ENCODE measurements around the gene OPTN.

- no peak for TF ChIP-seq EZH2 (IDR thresholded peaks at IDR 0.05; ENCODE audit: low read depth, low read length, severe bottlenecking)
- no peak for TF ChIP-seq CTCF (IDR thresholded peaks at IDR 0.05; ENCODE audit: control extremely low read depth in 1 of 3, insufficient read depth in 1 of 3, low read depth in 1 of 3, low read length in 3 of 3)
- no peak for TF ChIP-seq RAD21 (IDR thresholded peaks at IDR 0.05 in 1 of 2, conservative IDR thresholded peaks at IDR 0.05 in 1 of 2; ENCODE audit: low read depth in 2 of 2, low read length in 2 of 2)
- TF ChIP-seq TCF12 (IDR thresholded peaks at IDR 0.05; ENCODE audit: low read depth, low read length): no peak
- TF ChIP-seq POLR2A (IDR thresholded peaks at IDR 0.05; ENCODE audit: control extremely low read depth in 1 of 2, low read depth in 2 of 2, low read length in 2 of 2): no peak
- no peak for TF ChIP-seq HDAC6 (IDR thresholded peaks at IDR 0.05; ENCODE audit: low read depth, low read length)
Measured at GRCh38 chr10:13146379-13146778, 46.4 kb downstream of the OPTN start.

All from H1 (cell line).